Effector memory CD8-positive, alpha-beta T cell (primary cell): ENCODE results near the gene MC1R.
"Not testable (repeated sequence)": the region's sequence is repeated elsewhere in the genome, so short reads cannot be mapped to it uniquely, and the experiment has no call there.

Experiments used
- ATAC-seq: fragments of 150-1000 bp; cut with Tn5 transposase; replicated peaks from 2 replicates; pipeline ENCODE4 v1.10.0; 2021; ENCODE audit warnings: mild to moderate bottlenecking, moderate library complexity
- DNase-seq, 3 experiments: peaks; one replicate each; pipeline ENCODE4 v3.0.0; 2021
- H3K27ac Mint-ChIP-seq, 2 donors: one replicate each; pipeline ENCODE4 v1.8.0; 2022; ENCODE audit warnings: mild to moderate bottlenecking in 2 of 2, mixed read lengths in 2 of 2, moderate library complexity in 2 of 2
- H3K27me3 Mint-ChIP-seq, 2 donors: one replicate each; pipeline ENCODE4 v1.8.0; 2022; ENCODE audit warnings: mixed read lengths in 2 of 2
- H3K36me3 Mint-ChIP-seq: one replicate; pipeline ENCODE4 v1.8.0; 2022; ENCODE audit warnings: mild to moderate bottlenecking, moderate library complexity, mixed read lengths; ENCODE audit not compliant: insufficient read depth
- H3K4me1 Mint-ChIP-seq, 2 donors: one replicate each; pipeline ENCODE4 v1.8.0; 2022; ENCODE audit warnings: low read depth in 2 of 2, mixed read lengths in 2 of 2
- H3K4me3 Mint-ChIP-seq, 2 donors: one replicate each; pipeline ENCODE4 v1.8.0; 2022; ENCODE audit warnings: mild to moderate bottlenecking in 2 of 2, mixed read lengths in 2 of 2, moderate library complexity in 2 of 2
- H3K9me3 Mint-ChIP-seq, 2 donors: one replicate each; pipeline ENCODE4 v1.8.0; 2022; ENCODE audit warnings: mixed read lengths in 2 of 2

The MC1R gene

GRCh38 chr16:89958596-89958995 is 39.9 kb downstream of the MC1R start:
- Mint-ChIP-seq H3K4me3 (no peak overlapping the region), H3K27ac (no peak overlapping the region), H3K4me1 (peaks cover 0 to 5% of the 10 kb centered on the region in 2 donors), H3K9me3 (no peaks in the 10 kb centered on the region), H3K27me3 (no peaks in the 10 kb centered on the region), H3K36me3 (peaks cover 11% of the 10 kb centered on the region)
- no peak for DNase-seq
- ATAC-seq = no peak

DNA sequence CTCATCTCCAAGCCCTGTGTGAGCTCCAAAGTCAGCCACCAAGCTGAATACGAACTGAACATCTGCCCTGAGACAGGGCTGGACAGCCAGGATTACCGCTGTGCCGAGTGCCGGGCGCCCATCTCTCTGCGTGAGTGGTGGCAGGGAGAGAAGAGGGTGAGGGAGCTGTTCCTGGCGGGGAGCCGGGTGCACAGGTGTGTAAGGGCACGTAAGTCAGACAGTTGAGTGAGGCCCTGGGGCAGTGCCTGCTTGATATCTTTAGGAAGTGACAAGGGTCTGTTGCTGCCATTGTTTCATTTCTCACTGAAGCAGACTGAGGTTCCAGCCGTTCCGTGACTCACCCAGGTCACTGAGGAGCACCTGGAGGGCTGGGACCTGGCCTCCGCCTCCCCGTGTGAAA is 42.3 kb downstream of the MC1R start:
- H3K4me3 Mint-ChIP-seq = no peak overlapping the region
- no peak for ATAC-seq

GRCh38 chr16:89961920-89962319 is 43.3 kb downstream of the MC1R start:
- DNase-seq = no peak
- no peak for ATAC-seq
- Mint-ChIP-seq H3K27me3 (no peaks in the 10 kb centered on the region), H3K36me3 (peaks cover 9% of the 10 kb centered on the region), H3K9me3 (no peaks in the 10 kb centered on the region), H3K27ac (no peak overlapping the region), H3K4me1 (peaks cover 0 to 5% of the 10 kb centered on the region in 2 donors), H3K4me3 (no peak overlapping the region)

More for the DNA sequence above, 42.3 kb downstream of the MC1R start:
- no peak for DNase-seq
- Mint-ChIP-seq H3K27ac (no peak overlapping the region), H3K9me3 (no peaks in the 10 kb centered on the region), H3K27me3 (no peaks in the 10 kb centered on the region), H3K36me3 (peaks cover 9% of the 10 kb centered on the region), H3K4me1 (peaks cover 0 to 5% of the 10 kb centered on the region in 2 donors)

DNA sequence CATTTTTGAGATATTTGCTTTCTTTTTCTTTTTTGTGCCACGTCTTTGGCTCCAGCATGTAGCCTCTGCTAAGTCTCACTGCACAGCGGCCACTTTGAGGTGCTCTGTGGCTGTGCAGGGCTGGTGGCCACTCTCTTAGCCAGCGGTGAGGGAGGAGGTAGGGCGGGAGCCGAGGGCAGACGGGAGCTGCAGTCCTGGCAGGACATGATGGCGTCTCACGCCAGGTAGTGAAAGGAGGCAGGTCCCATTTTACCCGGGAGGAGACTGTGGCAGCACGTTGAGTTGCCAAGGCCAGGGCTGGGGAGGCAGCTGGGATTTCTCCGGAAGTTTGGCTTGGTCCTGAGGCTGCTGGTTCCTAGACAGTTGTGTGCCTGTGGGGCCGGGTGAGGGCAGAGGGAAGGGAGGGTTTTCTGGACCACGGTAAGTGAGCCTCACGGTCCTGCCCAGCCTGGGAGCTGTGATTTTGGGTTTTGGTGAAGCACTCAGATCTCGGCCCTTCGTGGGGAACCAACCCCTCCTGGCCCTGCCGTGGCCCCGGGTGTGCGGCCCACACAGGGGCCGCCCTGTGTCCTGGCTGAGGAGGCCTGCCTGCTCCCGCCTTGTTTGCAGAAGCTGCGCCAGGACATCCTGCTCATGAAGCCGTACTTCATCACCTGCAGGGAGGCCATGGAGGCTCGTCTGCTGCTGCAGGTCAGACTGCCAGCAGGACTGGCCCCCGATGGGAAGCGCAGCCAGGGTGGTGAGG is 44.3 kb downstream of the MC1R start:
- no peaks in the 10 kb centered on the region for H3K27me3 Mint-ChIP-seq

DNA sequence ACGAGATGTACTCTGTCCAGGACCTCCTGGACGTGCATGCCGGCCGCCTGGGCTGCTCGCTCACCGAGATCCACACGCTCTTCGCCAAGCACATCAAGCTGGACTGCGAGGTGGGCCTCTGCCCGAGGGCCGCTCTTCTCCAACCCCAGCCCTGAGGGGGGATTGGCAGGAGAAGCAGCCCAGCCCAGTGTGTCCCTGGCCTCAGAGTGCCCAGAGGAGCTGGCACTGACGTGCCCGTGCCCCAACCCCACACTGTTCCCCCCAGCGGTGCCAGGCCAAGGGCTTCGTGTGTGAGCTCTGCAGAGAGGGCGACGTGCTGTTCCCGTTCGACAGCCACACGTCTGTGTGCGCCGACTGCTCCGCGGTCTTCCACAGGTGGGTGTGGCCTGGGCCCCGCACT is 45.5 kb downstream of the MC1R start:
- no peak for DNase-seq
- no peaks in the 10 kb centered on the region for H3K27me3 Mint-ChIP-seq
- H3K27ac Mint-ChIP-seq = no peak overlapping the region
- no peak for ATAC-seq
- H3K4me1 Mint-ChIP-seq = peaks cover 0 to 3% of the 10 kb centered on the region in 2 donors
- H3K4me3 Mint-ChIP-seq = no peak overlapping the region
- no peaks in the 10 kb centered on the region for H3K9me3 Mint-ChIP-seq
- H3K36me3 Mint-ChIP-seq = peaks cover 5% of the 10 kb centered on the region

More for the DNA sequence above, 44.3 kb downstream of the MC1R start:
- ATAC-seq (no peak), DNase-seq (no peak)
- Mint-ChIP-seq H3K4me1 (peaks cover 0 to 5% of the 10 kb centered on the region in 2 donors), H3K27ac (no peak overlapping the region), H3K4me3 (no peak overlapping the region), H3K36me3 (peaks cover 9% of the 10 kb centered on the region), H3K9me3 (no peaks in the 10 kb centered on the region)

GRCh38 chr16:89965447-89966225 is 47.0 kb downstream of the MC1R start:
- H3K27me3 Mint-ChIP-seq = no peaks in the 10 kb centered on the region
- no peak overlapping the region for H3K4me3 Mint-ChIP-seq
- ATAC-seq (no peak), DNase-seq (no peak)
- no peaks in the 10 kb centered on the region for H3K9me3 Mint-ChIP-seq
- H3K36me3 Mint-ChIP-seq = peaks cover 2% of the 10 kb centered on the region
- H3K4me1 Mint-ChIP-seq = no peaks in the 10 kb centered on the region
- no peak overlapping the region for H3K27ac Mint-ChIP-seq

DNA sequence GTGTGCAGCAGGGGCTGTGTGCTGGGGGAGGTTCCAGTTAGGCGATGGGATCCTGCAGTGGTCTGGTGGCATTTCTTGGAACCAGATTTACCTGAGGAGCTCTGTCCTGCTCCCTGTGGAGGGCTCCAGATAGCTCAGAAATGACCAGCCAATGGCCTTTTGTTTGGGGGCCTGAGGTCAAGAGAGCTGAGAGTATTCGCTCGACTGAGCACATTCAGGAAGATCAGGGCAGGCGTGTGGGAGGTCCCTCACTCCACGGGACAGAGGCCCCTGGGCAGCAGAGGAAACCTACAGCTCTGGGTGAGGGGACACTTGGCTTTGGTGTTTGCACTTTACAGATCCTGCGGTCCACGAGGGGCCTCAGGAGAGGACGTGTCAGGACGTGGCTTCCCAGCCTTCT is 48.1 kb downstream of the MC1R start:
- no peak overlapping the region for H3K27ac Mint-ChIP-seq
- no peak overlapping the region for H3K4me3 Mint-ChIP-seq
- no peaks in the 10 kb centered on the region for H3K27me3 Mint-ChIP-seq
- no peak for ATAC-seq
- H3K36me3 Mint-ChIP-seq = peaks cover 6% of the 10 kb centered on the region
- DNase-seq = no peak
- peaks cover 0 to 3% of the 10 kb centered on the region in 2 donors for H3K4me1 Mint-ChIP-seq
- H3K9me3 Mint-ChIP-seq = no peaks in the 10 kb centered on the region

GRCh38 chr16:89967436-89967835 is 48.8 kb downstream of the MC1R start:
- peaks cover 13% of the 10 kb centered on the region for H3K36me3 Mint-ChIP-seq
- H3K4me1 Mint-ChIP-seq, H3K9me3 Mint-ChIP-seq, H3K27ac Mint-ChIP-seq, H3K27me3 Mint-ChIP-seq, DNase-seq, H3K4me3 Mint-ChIP-seq, ATAC-seq: not testable (repeated sequence)

GRCh38 chr16:89968074-89968473 is 49.4 kb downstream of the MC1R start:
- not testable (repeated sequence) for ATAC-seq, H3K4me1 Mint-ChIP-seq, H3K4me3 Mint-ChIP-seq, H3K9me3 Mint-ChIP-seq, DNase-seq, H3K27me3 Mint-ChIP-seq, H3K27ac Mint-ChIP-seq
- peaks cover 19% of the 10 kb centered on the region for H3K36me3 Mint-ChIP-seq

- H3K4me3 Mint-ChIP-seq = no peak overlapping the region
- H3K9me3 Mint-ChIP-seq = no peaks in the 10 kb centered on the region
- no peak overlapping the region for H3K27ac Mint-ChIP-seq
Measured at GRCh38 chr16:89969741-89970410, 51.2 kb downstream of the MC1R start.

More at GRCh38 chr16:89969741-89970410, 51.2 kb downstream of the MC1R start:
- DNase-seq (no peak), ATAC-seq (no peak)
- H3K27me3 Mint-ChIP-seq = no peaks in the 10 kb centered on the region
- H3K4me1 Mint-ChIP-seq = peaks cover 12 to 17% of the 10 kb centered on the region in 2 donors
- H3K36me3 Mint-ChIP-seq = peaks cover 19% of the 10 kb centered on the region
